Activated T-helper 1 cell treated with anti-CD3 and anti-CD28 coated beads, Interleukin-12 subunit alpha, Interleukin-12 subunit beta, Interleukin-2, Interleukin-4 antibody, amounts not matched to agents 30 ng/mL and 10 ng/mL and 1 ng/mL, durations not matched to agents 14 hours and 24 hours and 36 hours (primary cell): Measurements from ENCODE around the gene DNAH17. TPM values are rescaled to one million over a fixed set of nuclear protein-coding genes. Genes with fewer than 3 reads are reported as not detected.

Source experiments
- DNase-seq: peaks from one replicate; pipeline ENCODE4 v3.0.0; 2021; ENCODE audit warnings: low spot score
- H3K27ac Mint-ChIP-seq: one replicate; pipeline ENCODE4 v1.8.0; 2021; ENCODE audit warnings: mild to moderate bottlenecking, mixed read lengths
- H3K27me3 Mint-ChIP-seq: one replicate; pipeline ENCODE4 v1.8.0; 2022; ENCODE audit warnings: mild to moderate bottlenecking, moderate library complexity, mixed read lengths; ENCODE audit not compliant: insufficient read depth
- H3K36me3 Mint-ChIP-seq: one replicate; pipeline ENCODE4 v1.8.0; 2021; ENCODE audit warnings: low read depth, mixed read lengths
- H3K4me1 Mint-ChIP-seq: one replicate; pipeline ENCODE4 v1.8.0; 2021; ENCODE audit warnings: low read depth, mixed read lengths
- H3K4me3 Mint-ChIP-seq: one replicate; pipeline ENCODE4 v1.8.0; 2021; ENCODE audit warnings: mild to moderate bottlenecking, moderate library complexity, mixed read lengths
- H3K9me3 Mint-ChIP-seq: one replicate; pipeline ENCODE4 v1.8.0; 2021; ENCODE audit warnings: mixed read lengths
- intact Hi-C: fragments of 100-400 bp; cut with micrococcal nuclease; formaldehyde crosslinking; loops from one replicate; pipeline ENCODE4 v1.15.1; 2024
- total RNA-seq: library from RNA; stranded (reverse); gene quantifications from 2 replicates; pipeline ENCODE4 v1.2.3, GENCODE V29; 2022

DNAH17 gene
- total RNA-seq, 1 donor from 2014 or later = 0.18 TPM

- Mint-ChIP-seq H3K27ac (no peak overlapping the region), H3K27me3 (peaks cover 2% of the 10 kb centered on the region)
- intact Hi-C loops = no loop called here
Observed at GRCh38 chr17:78458736-78459335, 118.4 kb downstream of the DNAH17 start.

GRCh38 chr17:78458091-78458490 lies 119.1 kb downstream of the DNAH17 start:
- intact Hi-C loops = no loop called here
- no peaks in the 10 kb centered on the region for H3K36me3 Mint-ChIP-seq
- no peaks in the 10 kb centered on the region for H3K9me3 Mint-ChIP-seq
- H3K27me3 Mint-ChIP-seq = peaks cover 2% of the 10 kb centered on the region
- H3K4me3 Mint-ChIP-seq = no peak overlapping the region
- no peaks in the 10 kb centered on the region for H3K4me1 Mint-ChIP-seq
- no peak for DNase-seq
- no peak overlapping the region for H3K27ac Mint-ChIP-seq

More at GRCh38 chr17:78458736-78459335, 118.4 kb downstream of the DNAH17 start:
- Mint-ChIP-seq H3K4me1 (no peaks in the 10 kb centered on the region), H3K36me3 (no peaks in the 10 kb centered on the region), H3K9me3 (no peaks in the 10 kb centered on the region), H3K4me3 (no peak overlapping the region)
- DNase-seq = no peak

GRCh38 chr17:78454346-78454745 lies 122.8 kb downstream of the DNAH17 start:
- Mint-ChIP-seq H3K4me3 (no peak overlapping the region), H3K27ac (no peak overlapping the region), H3K36me3 (no peaks in the 10 kb centered on the region), H3K27me3 (peaks cover 2% of the 10 kb centered on the region), H3K9me3 (no peaks in the 10 kb centered on the region), H3K4me1 (no peaks in the 10 kb centered on the region)
- intact Hi-C loops = no loop called here
- DNase-seq = no peak

GRCh38 chr17:78451753-78452152 lies 125.4 kb downstream of the DNAH17 start:
- H3K4me1 Mint-ChIP-seq = no peaks in the 10 kb centered on the region
- H3K9me3 Mint-ChIP-seq = no peaks in the 10 kb centered on the region
- no peak overlapping the region for H3K27ac Mint-ChIP-seq
- no peaks in the 10 kb centered on the region for H3K36me3 Mint-ChIP-seq
- intact Hi-C loops = no loop called here
- H3K4me3 Mint-ChIP-seq = no peak overlapping the region
- peaks cover 2% of the 10 kb centered on the region for H3K27me3 Mint-ChIP-seq
- no peak for DNase-seq

- Mint-ChIP-seq H3K27me3 (no peaks in the 10 kb centered on the region), H3K4me1 (no peaks in the 10 kb centered on the region)
- intact Hi-C loops = no loop called here
Observed at GRCh38 chr17:78450696-78451345, 126.4 kb downstream of the DNAH17 start.

GRCh38 chr17:78449983-78450595 lies 127.1 kb downstream of the DNAH17 start:
- intact Hi-C loops = no loop called here
- DNase-seq = no peak
- Mint-ChIP-seq H3K36me3 (no peaks in the 10 kb centered on the region), H3K4me3 (no peak overlapping the region), H3K27me3 (no peaks in the 10 kb centered on the region), H3K4me1 (no peaks in the 10 kb centered on the region), H3K9me3 (no peaks in the 10 kb centered on the region), H3K27ac (no peak overlapping the region)

More at GRCh38 chr17:78450696-78451345, 126.4 kb downstream of the DNAH17 start:
- Mint-ChIP-seq H3K4me3 (no peak overlapping the region), H3K36me3 (no peaks in the 10 kb centered on the region), H3K27ac (no peak overlapping the region), H3K9me3 (no peaks in the 10 kb centered on the region)
- no peak for DNase-seq

GRCh38 chr17:78448356-78448993 lies 128.7 kb downstream of the DNAH17 start:
- H3K27ac Mint-ChIP-seq = no peak overlapping the region
- no peaks in the 10 kb centered on the region for H3K4me1 Mint-ChIP-seq
- intact Hi-C loops = no loop called here
- no peaks in the 10 kb centered on the region for H3K27me3 Mint-ChIP-seq
- H3K4me3 Mint-ChIP-seq = no peak overlapping the region
- no peaks in the 10 kb centered on the region for H3K36me3 Mint-ChIP-seq
- no peaks in the 10 kb centered on the region for H3K9me3 Mint-ChIP-seq
- no peak for DNase-seq

- intact Hi-C loops = no loop called here
- no peaks in the 10 kb centered on the region for H3K9me3 Mint-ChIP-seq
- H3K4me1 Mint-ChIP-seq = no peaks in the 10 kb centered on the region
- no peaks in the 10 kb centered on the region for H3K36me3 Mint-ChIP-seq
- H3K4me3 Mint-ChIP-seq = no peak overlapping the region
- no peak overlapping the region for H3K27ac Mint-ChIP-seq
- no peak for DNase-seq
- no peaks in the 10 kb centered on the region for H3K27me3 Mint-ChIP-seq
Observed at GRCh38 chr17:78446833-78447232, 130.4 kb downstream of the DNAH17 start.

- Mint-ChIP-seq H3K27me3 (no peaks in the 10 kb centered on the region), H3K27ac (no peak overlapping the region), H3K4me1 (no peaks in the 10 kb centered on the region), H3K4me3 (no peak overlapping the region), H3K36me3 (no peaks in the 10 kb centered on the region), H3K9me3 (no peaks in the 10 kb centered on the region)
- intact Hi-C loops = loop anchor here (2.0 kb wide), 1 partner anchor 264 kb away; no protein-coding TSS in a partner anchor
- no peak for DNase-seq
Observed at GRCh38 chr17:78444392-78444791, 132.8 kb downstream of the DNAH17 start.

- no peak for DNase-seq
- Mint-ChIP-seq H3K4me3 (no peak overlapping the region), H3K27ac (no peak overlapping the region), H3K27me3 (peaks cover 2% of the 10 kb centered on the region), H3K9me3 (no peaks in the 10 kb centered on the region), H3K4me1 (no peaks in the 10 kb centered on the region), H3K36me3 (no peaks in the 10 kb centered on the region)
- intact Hi-C loops = no loop called here
Observed at GRCh38 chr17:78442648-78443218, 134.5 kb downstream of the DNAH17 start.

GRCh38 chr17:78441271-78441971 lies 135.8 kb downstream of the DNAH17 start:
- Mint-ChIP-seq H3K27ac (no peak overlapping the region), H3K4me3 (no peak overlapping the region), H3K27me3 (peaks cover 2% of the 10 kb centered on the region), H3K4me1 (no peaks in the 10 kb centered on the region), H3K9me3 (no peaks in the 10 kb centered on the region), H3K36me3 (no peaks in the 10 kb centered on the region)
- no peak for DNase-seq
- intact Hi-C loops = no loop called here

- no peak for DNase-seq
- H3K36me3 Mint-ChIP-seq = no peaks in the 10 kb centered on the region
- no peaks in the 10 kb centered on the region for H3K4me1 Mint-ChIP-seq
- peaks cover 2% of the 10 kb centered on the region for H3K27me3 Mint-ChIP-seq
- no peak overlapping the region for H3K27ac Mint-ChIP-seq
- H3K4me3 Mint-ChIP-seq = no peak overlapping the region
- intact Hi-C loops = no loop called here
- no peaks in the 10 kb centered on the region for H3K9me3 Mint-ChIP-seq
Observed at GRCh38 chr17:78438694-78439325, 138.4 kb downstream of the DNAH17 start.
